Activated CD8-positive, alpha-beta memory T cell treated with anti-CD3 and anti-CD28 coated beads, Interleukin-2, amount 50 U/mL, for 1 hour (primary cell): ENCODE data around the gene CTSL.
"Not testable (repeated sequence)": the region's sequence is repeated elsewhere in the genome, so short reads cannot be mapped to it uniquely, and the experiment has no call there.

Experiments
- DNase-seq: peaks from one replicate; pipeline ENCODE4 v3.0.0-alpha.2; 2020; ENCODE audit errors: extremely low read depth

CTSL gene

GRCh38 chr9:87722393-87723088, 3.4 kb upstream of the CTSL start:
- DNase-seq, result no peak

GRCh38 chr9:87725356-87725899, 491 bp upstream of the CTSL start:
- DNase-seq, result no peak

- no peak for DNase-seq
These were observed 3.3 kb downstream of the CTSL start for GRCh38 chr9:87729246-87729645.

DNA sequence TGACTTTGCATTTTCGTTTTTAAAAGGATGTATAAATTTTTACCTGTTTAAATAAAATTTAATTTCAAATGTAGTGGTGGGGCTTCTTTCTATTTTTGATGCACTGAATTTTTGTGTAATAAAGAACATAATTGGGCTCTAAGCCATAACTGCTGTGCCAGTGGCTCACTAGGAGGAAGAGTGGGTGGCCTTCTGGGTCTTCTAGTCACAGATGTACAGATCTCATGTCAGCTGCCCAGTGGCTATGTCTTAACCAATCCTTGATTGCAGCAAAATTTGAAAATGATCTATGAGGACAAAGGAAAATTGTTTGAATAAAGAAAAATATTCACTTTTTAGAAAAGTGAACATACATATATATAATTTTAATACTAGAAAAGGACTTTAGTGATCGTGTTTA, 5.4 kb downstream of the CTSL start:
- no peak for DNase-seq

DNA sequence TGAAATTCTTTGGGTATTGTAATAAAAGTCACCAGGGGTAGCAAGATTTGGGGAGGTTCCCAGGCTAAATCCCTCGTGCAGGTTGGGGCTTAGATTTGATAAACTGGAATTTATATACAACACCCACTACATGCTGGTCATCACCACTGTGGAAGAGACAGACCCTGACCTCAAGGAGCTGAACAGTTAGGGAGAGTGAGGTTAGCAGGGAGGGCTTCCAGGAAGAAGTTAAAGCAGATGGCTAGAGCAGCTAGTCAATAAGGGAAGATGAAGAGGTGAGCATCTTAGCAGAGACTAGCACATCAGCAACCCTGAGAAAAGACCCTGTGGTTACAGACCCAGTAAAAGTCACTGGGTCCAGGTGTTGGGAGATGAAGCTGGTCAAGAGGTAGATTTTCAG, 6.4 kb downstream of the CTSL start:
- no peak for DNase-seq

- DNase-seq, result no peak
These were observed 6.8 kb downstream of the CTSL start for GRCh38 chr9:87732756-87733155.

DNA sequence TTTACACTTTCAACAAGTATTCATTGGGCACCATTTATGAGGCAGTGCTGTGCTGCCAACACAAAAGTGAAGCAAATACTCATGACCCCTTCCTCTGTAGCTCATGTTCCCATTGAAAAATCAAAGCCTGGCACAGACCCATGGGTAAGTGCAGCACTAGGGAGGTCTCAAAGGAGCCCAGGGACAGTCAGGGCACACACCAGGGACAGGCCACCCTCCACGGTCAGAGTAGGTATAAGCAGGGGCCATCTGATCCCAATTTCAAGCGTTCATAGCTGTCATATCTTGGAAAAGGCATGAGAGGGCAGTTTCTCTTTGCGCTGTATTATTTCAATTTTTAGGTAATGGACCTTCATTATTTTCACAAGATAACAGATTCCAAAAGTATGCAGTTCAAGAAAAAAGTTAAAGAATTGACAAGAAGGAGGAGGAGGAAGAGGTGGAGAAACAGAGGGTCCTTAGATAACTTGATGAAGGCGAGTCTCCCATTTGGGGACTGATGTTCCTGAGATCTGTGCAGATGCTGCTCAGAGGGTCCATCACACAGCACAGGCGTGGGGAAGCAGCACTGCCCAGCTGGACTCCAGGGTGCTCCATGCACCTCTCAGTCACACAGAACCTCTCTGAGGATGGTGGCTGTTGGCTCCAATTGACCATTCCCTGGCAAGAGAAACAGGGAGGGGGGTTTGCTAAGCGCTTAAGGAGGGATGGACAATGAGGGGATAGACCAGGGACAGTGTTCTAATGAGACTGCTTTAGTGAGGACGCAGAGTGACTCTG, 7.5 kb downstream of the CTSL start:
- no peak for DNase-seq

GRCh38 chr9:87734106-87734505, 8.2 kb downstream of the CTSL start:
- no peak for DNase-seq

DNA sequence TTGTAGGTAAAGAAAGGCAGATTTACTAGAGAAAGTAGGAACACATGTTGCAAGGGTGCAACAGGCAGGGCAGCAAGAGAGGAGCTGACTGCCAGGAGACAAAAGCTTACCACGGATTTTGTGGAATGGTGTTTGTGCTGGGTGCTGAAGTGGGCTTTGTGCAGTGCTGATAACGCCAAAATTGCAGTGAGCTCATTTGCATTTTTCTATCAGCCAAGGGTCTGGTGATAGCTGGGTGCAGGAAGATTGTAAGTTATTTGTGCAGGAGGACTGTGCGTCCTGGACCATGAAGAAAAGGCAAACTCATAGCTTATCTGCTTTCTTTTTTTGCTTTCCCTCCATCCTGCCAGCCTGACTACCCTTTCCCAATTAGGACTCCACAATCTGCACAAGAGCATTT, 13.6 kb downstream of the CTSL start:
- DNase-seq, result no peak

DNA sequence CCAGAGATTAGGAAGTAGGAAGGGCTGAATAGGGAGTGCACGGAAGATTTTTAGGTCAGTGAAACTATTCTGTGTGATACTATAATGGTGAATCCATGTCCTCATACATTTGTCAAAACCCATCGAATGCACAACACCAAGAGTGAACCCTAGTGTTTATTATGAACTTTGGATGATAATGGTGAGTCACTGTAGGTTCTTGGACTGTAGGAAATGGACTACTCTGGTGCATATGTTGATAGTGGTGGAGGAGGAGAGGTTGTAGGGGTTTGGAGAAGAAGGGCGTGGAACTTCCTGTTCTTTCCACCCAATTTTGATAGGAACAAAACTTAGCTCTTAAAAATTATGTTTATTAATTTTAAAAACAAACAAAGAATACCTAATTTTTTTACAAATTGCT, 14.3 kb downstream of the CTSL start:
- DNase-seq, result no peak

DNA sequence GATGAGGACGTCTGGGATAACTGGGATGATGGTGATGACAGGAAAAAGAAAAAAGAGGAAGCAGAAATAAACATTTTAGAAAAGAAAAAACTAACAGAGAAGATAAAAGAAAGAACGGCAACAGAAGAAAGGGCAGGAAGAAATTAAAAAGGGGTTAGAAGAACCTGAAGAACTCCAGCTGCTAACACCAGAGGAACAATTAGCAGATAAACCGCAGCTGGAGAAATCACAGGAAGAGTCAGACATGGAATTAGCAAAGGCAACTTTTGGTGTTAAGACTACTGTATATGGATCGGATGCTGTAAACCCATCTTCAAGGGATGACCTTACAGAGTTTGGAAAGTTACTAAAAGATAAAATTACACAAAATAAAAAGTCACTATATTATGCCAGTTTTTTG, 15.4 kb downstream of the CTSL start:
- no peak for DNase-seq

- no peak for DNase-seq
These were observed 16.0 kb downstream of the CTSL start for GRCh38 chr9:87741891-87742290.

DNA sequence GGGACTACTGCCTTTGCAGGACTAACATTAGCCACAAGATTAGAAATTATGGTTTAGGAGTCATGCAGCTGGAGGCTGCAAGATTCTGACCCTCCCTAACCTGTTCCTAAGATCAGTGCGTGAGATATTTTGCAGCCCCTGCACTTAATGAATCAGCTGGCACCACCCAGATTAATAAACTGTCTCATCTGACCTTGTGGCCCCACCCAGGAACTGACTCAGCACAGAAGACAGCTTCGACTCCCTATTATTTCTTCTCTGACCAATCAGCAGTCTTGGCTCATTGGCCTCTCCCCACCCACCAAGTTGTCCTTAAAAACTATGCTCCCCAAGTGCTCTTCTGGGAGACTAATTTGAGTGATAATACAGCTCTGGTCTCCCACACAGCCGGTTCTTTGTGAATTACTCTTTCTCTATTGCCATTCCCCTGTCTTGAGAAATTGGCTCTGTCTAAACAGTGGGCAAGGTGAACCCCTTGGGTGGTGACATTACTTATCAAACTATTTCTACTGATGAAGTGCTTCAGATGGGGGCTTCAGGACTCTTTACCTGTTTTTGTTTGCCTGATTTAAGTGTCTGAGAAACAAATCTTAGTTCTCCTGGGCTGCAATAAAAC, 17.0 kb downstream of the CTSL start:
- no peak for DNase-seq

GRCh38 chr9:87744247-87744646, 18.3 kb downstream of the CTSL start:
- not testable (repeated sequence) for DNase-seq

DNA sequence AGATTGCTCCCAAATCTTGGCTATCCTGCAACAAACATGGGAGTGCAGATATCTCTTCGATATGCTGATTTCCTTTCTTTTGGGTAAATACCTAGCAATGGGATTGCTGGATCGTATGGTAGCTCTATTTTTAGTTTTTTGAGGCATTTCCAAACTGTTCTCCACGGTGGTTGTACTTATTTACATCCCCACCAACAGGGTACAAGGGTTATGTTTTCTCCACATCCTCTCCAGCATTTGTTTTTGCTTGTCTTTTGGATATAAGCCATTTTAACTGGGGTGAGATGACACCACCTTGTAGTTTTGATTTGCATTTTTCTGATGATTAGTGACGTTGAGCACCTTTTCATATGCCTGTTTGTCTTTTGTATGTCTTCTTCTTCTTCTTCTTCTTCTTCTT, 20.3 kb downstream of the CTSL start:
- DNase-seq, result no peak

- no peak for DNase-seq
These were observed 23.0 kb downstream of the CTSL start for GRCh38 chr9:87748881-87749280.

GRCh38 chr9:87749335-87750035, 23.6 kb downstream of the CTSL start:
- no peak for DNase-seq

DNA sequence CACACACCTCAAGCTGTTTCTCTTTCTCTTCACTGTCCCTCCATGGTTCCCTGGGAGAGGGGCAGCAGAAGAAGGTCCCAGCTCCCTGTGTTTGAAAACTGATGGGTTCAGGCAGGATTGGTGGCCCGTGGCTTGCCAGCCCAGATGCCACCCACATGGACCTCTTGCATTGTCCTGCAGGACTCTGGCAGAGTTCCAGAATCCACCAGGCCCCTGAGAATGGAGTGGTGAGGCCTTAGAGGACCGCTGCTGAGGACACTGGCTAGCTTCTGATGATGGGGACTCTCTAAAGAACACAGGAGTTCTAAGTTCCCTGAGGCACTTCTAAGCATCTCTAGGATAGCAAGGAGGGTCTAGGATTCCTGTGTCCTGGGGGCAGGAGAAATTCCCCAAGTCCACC, 24.8 kb downstream of the CTSL start:
- DNase-seq, result no peak

- no peak for DNase-seq
These were observed 25.5 kb downstream of the CTSL start for GRCh38 chr9:87751423-87751822.

DNA sequence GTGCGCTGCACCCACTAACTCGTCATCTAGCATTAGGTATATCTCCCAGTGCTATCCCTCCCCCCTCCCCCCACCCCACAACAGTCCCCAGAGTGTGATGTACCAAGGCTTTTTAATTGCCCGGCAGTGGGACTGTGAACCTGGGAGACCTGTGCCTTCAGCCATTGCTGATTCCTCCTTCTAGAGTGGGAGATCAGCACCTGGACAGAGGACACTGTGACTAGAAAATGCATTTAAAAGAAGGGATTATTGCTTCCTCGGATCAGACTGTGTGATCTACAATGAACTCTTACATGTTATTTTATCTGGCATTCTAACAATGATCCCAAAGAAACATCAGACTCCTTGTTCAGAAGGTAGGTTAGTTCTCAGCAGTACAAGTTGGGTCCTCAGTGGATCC, 25.9 kb downstream of the CTSL start:
- no peak for DNase-seq

- no peak for DNase-seq
These were observed 27.4 kb downstream of the CTSL start for GRCh38 chr9:87753313-87753712.

DNA sequence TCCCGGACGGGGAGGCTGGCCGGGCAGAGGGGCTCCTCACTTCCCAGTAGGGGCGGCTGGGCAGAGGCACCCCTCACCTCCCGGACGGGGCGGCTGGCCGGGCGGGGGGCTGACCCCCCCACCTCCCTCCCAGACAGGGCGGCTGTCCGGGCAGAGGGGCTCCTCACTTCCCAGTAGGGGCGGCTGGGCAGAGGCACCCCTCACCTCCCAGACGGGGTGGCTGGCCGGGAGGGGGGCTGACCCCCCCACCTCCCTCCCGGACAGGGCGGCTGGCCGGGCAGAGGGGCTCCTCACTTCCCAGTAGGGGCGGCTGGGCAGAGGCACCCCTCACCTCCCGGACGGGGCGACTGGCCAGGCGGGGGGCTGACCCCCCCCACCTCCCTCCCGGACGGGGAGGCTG, 32.4 kb downstream of the CTSL start:
- not testable (repeated sequence) for DNase-seq
